Jurkat, Clone E6-1 (cell line): Measurements from ENCODE around the gene ATP8B3.

Source experiments
- DNase-seq: peaks from one replicate; pipeline ENCODE4 v3.0.0-alpha.2; 2011; ENCODE audit warnings: low read depth, low spot score
- H3K4me3 ChIP-seq: 2 replicates; pipeline ENCODE4 v1.5.1; 2011; ENCODE audit warnings: mild to moderate bottlenecking, low read length, control low read depth, moderate library complexity

Gene ATP8B3

DNA sequence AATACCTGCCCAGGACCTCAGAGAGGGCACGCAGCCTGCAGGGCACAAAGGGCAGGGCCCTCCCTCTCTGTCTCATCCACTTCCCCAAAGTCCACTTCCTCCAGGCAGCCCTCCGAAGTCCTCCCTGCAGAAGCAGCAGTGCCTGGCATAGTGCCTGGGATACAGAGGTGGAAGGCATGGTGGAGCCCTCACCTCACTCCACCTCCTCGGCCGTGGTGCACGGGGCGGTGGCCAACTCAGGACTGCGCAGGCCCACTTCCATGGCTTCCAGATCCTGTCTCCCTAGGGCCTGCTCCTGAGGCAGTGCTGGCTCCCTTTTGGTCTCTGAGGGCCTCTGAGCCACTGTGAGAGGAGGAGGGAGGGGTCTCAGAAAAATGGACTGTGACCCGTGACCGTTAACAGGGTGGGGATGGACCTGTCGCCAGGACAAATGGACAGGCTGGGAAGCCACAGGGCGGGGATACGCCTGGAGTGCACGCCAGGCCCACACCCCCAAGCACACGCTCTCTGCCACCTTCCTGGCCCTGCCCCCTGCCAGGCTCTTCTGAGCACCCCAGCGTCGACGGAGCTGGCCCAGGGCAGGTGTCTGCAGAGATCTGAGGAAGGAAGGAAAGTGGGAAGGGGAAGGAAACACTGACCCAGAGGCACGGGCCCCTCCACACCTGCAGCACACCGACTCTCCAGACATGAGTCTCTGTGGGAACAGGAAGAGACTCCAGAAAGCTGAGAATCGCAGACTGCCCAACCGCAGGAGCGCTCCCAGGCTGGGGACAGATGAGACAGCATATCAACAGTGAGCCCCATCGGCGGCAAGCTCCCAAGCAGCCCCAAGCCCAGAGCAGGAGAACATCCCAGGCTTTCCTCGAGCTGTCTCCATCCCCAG is 27.8 kb upstream of the ATP8B3 start:
- no peak overlapping the region for H3K4me3 ChIP-seq
- no peak for DNase-seq

DNA sequence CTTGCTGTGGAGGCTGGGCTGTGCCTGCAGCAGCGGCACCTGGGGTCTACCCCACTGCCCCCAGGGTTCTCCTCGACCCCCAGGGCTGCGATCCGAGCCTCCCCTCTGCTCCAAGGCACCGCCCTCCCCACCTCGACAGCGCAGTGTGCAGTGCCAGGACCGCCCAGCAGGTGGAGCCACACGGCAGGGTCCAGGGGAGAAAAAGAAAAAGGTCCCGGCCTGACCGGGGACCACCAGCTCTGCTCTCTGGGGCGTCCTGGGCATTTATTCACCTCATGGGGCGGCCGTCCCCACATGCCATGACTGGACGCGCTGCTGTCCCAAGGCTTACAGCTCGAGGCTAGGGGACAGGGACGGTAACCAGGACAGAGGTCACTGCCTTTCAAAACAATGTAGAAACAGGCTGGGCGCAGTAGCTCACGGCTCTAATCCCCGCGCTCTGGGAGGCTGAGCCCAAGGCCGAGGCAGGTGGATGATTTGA is 25.6 kb upstream of the ATP8B3 start:
- DNase-seq: no peak
- no peak overlapping the region for H3K4me3 ChIP-seq

DNA sequence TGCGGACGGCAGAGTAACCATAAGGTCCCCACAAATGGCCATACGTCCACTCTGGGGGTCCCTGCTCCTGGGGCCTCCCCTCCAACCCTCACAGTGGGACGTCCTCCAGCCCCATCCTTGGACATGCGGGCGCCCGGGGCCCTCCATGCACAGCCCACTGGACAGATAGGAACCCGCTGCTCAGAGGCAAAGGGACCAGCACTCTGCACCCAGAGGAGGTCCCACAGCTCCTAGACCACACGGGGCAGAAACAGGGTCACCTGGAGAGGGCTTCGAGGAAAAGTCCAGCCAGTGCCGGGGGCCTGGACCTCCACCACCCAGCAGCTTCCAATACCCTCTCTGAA is 25.1 kb upstream of the ATP8B3 start:
- DNase-seq: no peak
- H3K4me3 ChIP-seq: no peak overlapping the region

DNA sequence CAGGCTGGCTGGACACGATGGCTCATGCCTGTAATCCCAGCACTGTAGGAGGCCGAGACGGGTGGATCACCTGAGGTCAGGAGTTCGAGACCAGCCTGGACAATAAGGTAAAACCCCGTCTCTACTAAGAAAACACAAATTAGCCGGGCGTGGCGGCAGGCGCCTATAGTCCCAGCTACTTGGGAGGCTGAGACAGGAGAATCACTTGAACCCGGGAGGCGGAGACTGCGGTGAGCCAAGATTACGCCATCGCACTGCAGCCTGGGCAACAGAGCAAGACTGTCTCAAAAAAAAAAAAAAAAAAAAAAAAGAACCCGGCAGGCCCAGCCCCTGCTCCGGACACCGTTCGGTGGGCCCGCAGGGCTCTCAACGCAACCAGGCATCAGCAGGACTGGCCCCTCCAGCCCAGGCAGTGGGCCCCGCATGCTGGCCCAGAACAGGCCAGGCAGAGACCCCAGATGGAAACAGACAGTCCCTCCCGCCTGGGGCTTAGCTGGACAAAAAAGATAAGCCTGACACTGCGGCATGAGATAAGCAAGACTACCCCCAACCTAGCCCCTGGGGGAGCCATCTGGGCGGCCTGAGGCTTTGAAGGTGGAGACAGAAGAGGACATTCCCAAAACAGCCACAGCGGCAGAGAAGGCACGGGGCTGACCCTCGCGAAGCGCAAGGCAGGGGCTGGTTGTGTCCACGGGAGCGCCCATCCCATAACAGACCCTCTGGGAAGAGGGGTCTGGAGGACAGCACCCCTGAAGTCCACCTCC is 24.6 kb upstream of the ATP8B3 start:
- no peak for DNase-seq
- H3K4me3 ChIP-seq: no peak overlapping the region

DNA sequence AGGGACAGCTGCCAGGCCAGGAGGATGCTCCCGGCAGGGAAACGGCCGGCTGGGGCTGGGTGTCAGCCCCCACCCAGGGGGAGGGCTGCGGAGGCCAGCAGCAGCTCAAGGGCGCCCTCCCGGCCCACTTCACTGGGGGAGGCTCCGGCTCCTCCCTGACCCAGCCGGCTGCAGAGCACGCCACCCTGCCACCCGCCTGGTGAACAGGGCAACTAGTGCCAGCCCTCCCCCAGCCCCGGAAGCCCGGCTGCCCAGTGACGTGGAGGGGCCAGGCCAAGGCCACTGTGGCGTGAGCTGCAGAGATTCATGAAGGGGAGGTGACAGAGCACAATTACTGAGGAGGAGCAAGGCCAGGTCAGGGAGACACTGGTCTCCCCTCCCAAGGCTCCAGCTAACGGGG is 21.5 kb upstream of the ATP8B3 start:
- H3K4me3 ChIP-seq: no peak overlapping the region
- DNase-seq: no peak

GRCh38 chr19:1832046-1832663 is 20.1 kb upstream of the ATP8B3 start:
- H3K4me3 ChIP-seq: no peak overlapping the region
- no peak for DNase-seq

DNA sequence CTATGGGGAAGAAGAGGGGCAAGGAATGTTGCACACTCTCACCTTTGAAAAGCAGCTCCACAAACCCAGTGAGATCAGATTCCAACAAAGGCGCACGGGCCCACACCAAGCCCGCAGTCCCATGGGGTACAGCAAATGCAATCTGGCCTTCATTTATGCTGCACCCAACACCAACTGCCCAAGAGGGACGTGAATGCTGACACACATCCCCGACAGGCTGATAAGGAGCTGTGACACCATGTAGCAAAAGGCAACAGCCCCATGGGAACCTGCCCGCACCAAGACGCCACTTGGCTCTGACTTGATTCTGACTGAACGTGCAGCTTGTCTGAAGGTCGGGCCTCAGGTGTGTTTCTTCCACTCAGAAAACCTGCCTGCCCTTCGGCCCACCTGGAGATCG is 18.9 kb upstream of the ATP8B3 start:
- H3K4me3 ChIP-seq: no peak overlapping the region
- DNase-seq: no peak

DNA sequence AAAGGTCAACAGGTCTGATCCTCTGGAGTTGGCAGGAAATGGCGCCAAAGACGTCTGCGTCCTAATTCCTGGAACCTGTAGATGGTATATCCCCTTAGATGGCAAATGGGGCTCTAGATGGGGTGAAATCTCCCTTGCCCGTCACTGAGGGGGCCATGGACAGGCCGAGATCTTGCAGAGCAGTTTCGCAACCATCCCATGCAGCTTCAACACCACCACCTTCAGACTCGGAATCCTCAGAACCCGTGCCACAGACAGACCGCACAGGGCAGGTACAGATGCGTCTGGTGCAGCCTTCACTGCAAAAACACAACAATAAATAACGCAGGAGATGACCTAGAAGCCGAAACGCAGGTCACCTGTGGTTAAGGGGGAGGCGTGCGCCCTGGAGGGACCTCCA is 18.5 kb upstream of the ATP8B3 start:
- DNase-seq: no peak
- no peak overlapping the region for H3K4me3 ChIP-seq

GRCh38 chr19:1829958-1830357 is 17.9 kb upstream of the ATP8B3 start:
- no peak for DNase-seq
- no peak overlapping the region for H3K4me3 ChIP-seq

DNA sequence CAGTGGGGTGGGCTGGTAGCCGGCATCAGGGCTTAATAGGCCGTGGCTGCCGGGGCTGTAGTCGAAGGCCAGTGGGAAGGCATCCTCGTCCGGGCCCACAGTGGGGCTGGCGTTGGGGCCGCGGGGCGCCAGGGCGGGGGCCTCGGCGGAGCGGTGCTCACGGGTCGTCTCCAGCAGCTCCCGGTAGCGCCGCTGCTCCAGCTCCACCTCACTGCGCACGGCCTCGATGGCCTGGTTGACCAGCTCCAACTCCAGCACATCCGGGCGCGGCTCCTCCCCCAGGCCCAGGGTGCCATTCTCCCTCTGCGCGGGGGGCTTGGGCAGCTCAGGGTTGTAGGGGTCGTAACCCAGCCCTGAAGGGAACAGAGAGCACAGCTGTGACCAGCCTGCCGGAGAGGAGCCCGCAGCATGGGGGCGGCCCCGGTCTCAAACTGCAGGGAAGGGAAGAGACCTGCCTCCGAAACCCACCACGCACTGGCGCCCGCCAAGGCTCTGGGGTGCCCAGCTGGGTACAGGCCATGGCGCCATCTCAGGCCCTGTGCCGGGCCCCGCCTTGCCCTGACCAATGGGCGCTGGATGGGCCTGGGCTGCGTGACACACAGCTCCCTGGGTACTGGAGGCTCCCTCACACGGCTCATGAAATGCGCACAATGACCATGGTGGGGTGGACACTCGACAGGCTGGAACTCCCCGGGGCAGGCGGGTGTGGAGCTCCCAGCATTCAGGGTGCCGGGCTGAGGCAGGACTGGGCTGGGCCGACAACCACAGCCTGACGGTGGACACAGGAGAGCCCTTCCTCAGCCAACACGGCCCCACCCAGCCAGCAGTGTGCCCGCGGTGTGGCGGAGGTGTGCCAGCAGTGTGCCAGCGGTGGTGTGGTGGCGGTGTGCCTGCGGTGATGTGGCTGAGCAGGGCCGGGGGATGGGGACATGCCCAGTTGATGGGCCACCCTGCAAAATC is 16.5 kb upstream of the ATP8B3 start:
- H3K4me3 ChIP-seq: no peak overlapping the region
- no peak for DNase-seq

- H3K4me3 ChIP-seq: no peak overlapping the region
- no peak for DNase-seq
Measured at GRCh38 chr19:1827566-1828278, 15.6 kb upstream of the ATP8B3 start.

GRCh38 chr19:1826557-1827521 is 14.8 kb upstream of the ATP8B3 start:
- no peak for DNase-seq
- H3K4me3 ChIP-seq: no peak overlapping the region

DNA sequence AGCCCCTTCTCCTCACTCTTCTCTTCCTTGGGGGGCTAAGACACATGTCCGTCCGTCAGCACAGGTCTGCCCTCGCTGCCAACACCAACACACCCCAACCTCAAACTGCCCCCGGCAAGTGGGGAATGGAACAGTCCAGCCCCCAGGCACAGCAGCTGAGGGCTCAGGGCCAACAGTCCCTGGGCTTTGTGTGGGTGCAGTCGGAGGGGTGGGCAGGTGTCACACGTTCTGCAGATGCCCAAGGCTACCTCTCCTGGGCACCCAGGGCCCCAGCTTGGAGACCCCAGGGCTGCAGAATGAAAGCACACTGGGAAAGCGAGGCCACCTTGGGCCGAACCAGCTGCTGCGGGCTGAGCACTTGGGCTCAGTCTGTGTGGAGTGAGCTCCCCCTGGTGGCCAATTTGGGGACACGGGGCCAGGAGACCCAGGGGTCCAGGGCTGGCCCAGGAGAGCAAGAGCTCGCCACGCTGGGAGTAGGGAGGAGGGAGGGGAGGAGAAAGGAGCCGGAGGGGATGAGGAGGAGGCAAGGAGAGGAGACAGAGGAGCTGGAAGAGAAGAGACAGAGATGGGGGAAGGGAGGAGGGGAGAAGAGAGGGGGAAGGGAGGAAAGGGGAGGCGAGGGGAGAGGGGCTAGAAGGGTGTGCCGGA is 14.0 kb upstream of the ATP8B3 start:
- peak; percentile 32 for DNase-seq
- no peak overlapping the region for H3K4me3 ChIP-seq

GRCh38 chr19:1824252-1824622 is 12.2 kb upstream of the ATP8B3 start:
- H3K4me3 ChIP-seq: no peak overlapping the region
- DNase-seq: no peak

- H3K4me3 ChIP-seq: no peak overlapping the region
- DNase-seq: no peak
Measured at GRCh38 chr19:1823539-1824251, 11.6 kb upstream of the ATP8B3 start.

DNA sequence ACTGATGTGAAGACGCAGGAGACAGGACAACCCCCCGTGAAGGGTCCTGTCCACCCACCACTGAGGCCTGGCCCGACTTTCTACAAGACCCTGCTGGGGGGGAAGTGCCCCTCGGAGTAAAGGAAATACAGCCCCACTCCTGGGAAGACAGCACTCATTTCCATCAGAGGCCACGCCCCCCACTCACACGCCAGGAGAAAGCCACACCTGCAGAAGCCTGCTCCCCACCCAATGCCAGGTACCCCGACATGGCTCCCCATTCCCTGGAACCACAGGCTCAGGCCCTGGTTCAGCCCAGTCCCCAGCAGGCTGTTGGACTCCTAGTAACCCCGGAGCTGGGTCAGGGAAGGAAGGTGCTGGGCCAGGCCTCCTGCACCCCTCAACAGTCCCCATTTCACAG is 10.9 kb upstream of the ATP8B3 start:
- DNase-seq: no peak
- H3K4me3 ChIP-seq: no peak overlapping the region
